Caco-2 (cell line): ENCODE results near the gene SLX4IP. TPM values are rescaled to one million over a fixed set of nuclear protein-coding genes. Genes with fewer than 3 reads are reported as not detected.

Source experiments
- BruUV-seq: library from RNA; stranded (reverse); fragments of 400-500 nt; replicated peaks from 2 replicates; lab custom pipeline; 2021; lab: Mats Ljungman, UMichigan
- CTCF ChIA-PET: fragments of 300-600 bp; sonication (Branson Sonifier 250); formaldehyde crosslinking; loops from one replicate; lab custom pipeline; 2022; ENCODE audit warnings: antibody characterized with exemption; lab: Charles Lee
- POLR2A ChIA-PET: fragments of 300-600 bp; sonication (Branson Sonifier 250); formaldehyde crosslinking; loops from one replicate; lab custom pipeline; 2022; ENCODE audit warnings: antibody characterized with exemption; lab: Charles Lee
- DNase-seq, 2 experiments: peaks; one replicate each; pipeline versions ENCODE4 v3.0.0 to v3.0.0-alpha.2; 2020 to 2022
- H3K27me3 ChIP-seq: replicated peaks from 2 replicates; pipeline ENCODE4 v1.6.0; 2011; ENCODE audit warnings: low read length; ENCODE audit not compliant: control insufficient read depth, insufficient read depth
- H3K36me3 ChIP-seq: 2 replicates; pipeline ENCODE4 v1.5.1; 2011; ENCODE audit warnings: low read length; ENCODE audit not compliant: control insufficient read depth, insufficient read depth
- H3K4me1 ChIP-seq: fragments of 250-450 bp; sonication (Bioruptor Pico); 2 replicates; pipeline ENCODE4 v1.5.1; 2020; ENCODE audit warnings: mild to moderate bottlenecking
- H3K4me3 ChIP-seq: 2 replicates; pipeline ENCODE4 v1.5.1; 2011; ENCODE audit warnings: low read depth, mild to moderate bottlenecking, control low read depth, low read length
- H3K9me3 ChIP-seq: fragments of 250-450 bp; sonication (Bioruptor Pico); 2 replicates; pipeline ENCODE4 v1.5.1; 2020; ENCODE audit warnings: mild to moderate bottlenecking, moderate library complexity
- H3K27ac Mint-ChIP-seq: one replicate; pipeline ENCODE4 v1.8.0; 2022; ENCODE audit warnings: mixed read lengths; ENCODE audit not compliant: unreplicated experiment
- H3K27me3 Mint-ChIP-seq: one replicate; pipeline ENCODE4 v1.8.0; 2022; ENCODE audit warnings: mixed read lengths; ENCODE audit not compliant: insufficient read depth, unreplicated experiment
- H3K36me3 Mint-ChIP-seq: one replicate; pipeline ENCODE4 v1.8.0; 2022; ENCODE audit warnings: mild to moderate bottlenecking, mixed read lengths; ENCODE audit not compliant: insufficient read depth, unreplicated experiment
- H3K4me1 Mint-ChIP-seq: one replicate; pipeline ENCODE4 v1.8.0; 2022; ENCODE audit warnings: low read depth, mixed read lengths; ENCODE audit not compliant: unreplicated experiment
- H3K4me3 Mint-ChIP-seq: one replicate; pipeline ENCODE4 v1.8.0; 2022; ENCODE audit warnings: mild to moderate bottlenecking, moderate library complexity, mixed read lengths; ENCODE audit not compliant: unreplicated experiment
- H3K9me3 Mint-ChIP-seq: one replicate; pipeline ENCODE4 v1.8.0; 2022; ENCODE audit warnings: mixed read lengths; ENCODE audit not compliant: unreplicated experiment
- CTCF ChIP-seq, 2 experiments: fragments of 200-600 bp in 1 of 2; IDR thresholded peaks; 1 replicate in 1 of 2; 2 replicates in 1 of 2; pipeline versions ENCODE4 v1.5.1 to v1.8.0; 2011 to 2022; ENCODE audit warnings: antibody characterized with exemption in 1 of 2, control low read depth in 1 of 2, inconsistent platforms in 1 of 2, low read depth in 1 of 2, low read length in 1 of 2, mild to moderate bottlenecking in 1 of 2, moderate library complexity in 1 of 2; ENCODE audit not compliant: insufficient read depth in 1 of 2, severe bottlenecking in 1 of 2, unreplicated experiment in 1 of 2
- intact Hi-C: fragments of 100-400 bp; cut with micrococcal nuclease; formaldehyde crosslinking; loops from one replicate; pipeline ENCODE4 v1.10.0; 2022; ENCODE audit not compliant: unreplicated experiment
- total RNA-seq: library from RNA; stranded (reverse); gene quantifications from 2 replicates; pipeline ENCODE4 v1.2.3, GENCODE V29; 2022

SLX4IP gene
- total RNA-seq, 1 experiment from 2014 or later, result 8.5 TPM

DNA sequence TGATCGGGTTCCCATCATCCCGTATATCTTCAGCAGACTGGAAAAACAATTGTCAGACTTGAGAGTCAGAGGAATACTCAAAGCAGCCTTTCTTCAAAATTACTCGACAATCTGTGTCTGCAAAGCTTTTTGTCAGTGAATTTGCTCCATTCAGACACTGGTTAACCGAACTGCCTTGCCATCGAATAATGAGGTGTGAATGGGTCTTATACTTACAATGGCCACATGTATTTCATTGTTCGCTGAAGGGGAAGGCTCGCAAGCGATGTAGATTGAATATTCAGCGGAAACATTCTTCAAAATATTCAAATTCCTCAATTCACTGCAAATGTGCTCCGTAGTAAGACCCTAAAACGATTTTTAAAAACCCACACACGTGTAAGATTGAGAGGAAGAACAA, 205.8 kb downstream of the SLX4IP start:
- H3K36me3 Mint-ChIP-seq, result peaks cover 93% of the 10 kb centered on the region
- no peaks in the 10 kb centered on the region for H3K4me1 Mint-ChIP-seq
- H3K27ac Mint-ChIP-seq, result no peak overlapping the region
- intact Hi-C loops, result no loop called here
- CTCF ChIA-PET, result no interaction called here
- POLR2A ChIA-PET, result no interaction called here
- DNase-seq, result no peak
- no TSS peak for BruUV-seq
- no peak overlapping the region for H3K4me3 Mint-ChIP-seq
- H3K9me3 ChIP-seq, result no peaks in the 10 kb centered on the region
- H3K27me3 Mint-ChIP-seq, result no peaks in the 10 kb centered on the region
- no peaks in the 10 kb centered on the region for H3K4me1 ChIP-seq
- no peak for TF ChIP-seq CTCF (IDR thresholded peaks at IDR 0.05; ENCODE audit: insufficient read depth in 1 of 2, low read depth in 1 of 2, low read length in 1 of 2, severe bottlenecking in 1 of 2, unreplicated experiment in 1 of 2)
- H3K36me3 ChIP-seq, result peaks cover 14% of the 10 kb centered on the region
- no peaks in the 10 kb centered on the region for H3K27me3 ChIP-seq
- H3K4me3 ChIP-seq, result no peak overlapping the region
- no peaks in the 10 kb centered on the region for H3K9me3 Mint-ChIP-seq

- Mint-ChIP-seq H3K36me3 (peaks cover 93% of the 10 kb centered on the region), H3K27me3 (no peaks in the 10 kb centered on the region), H3K27ac (no peak overlapping the region), H3K4me3 (no peak overlapping the region), H3K9me3 (no peaks in the 10 kb centered on the region), H3K4me1 (no peaks in the 10 kb centered on the region)
- intact Hi-C loops, result no loop called here
- H3K36me3 ChIP-seq, result peaks cover 16% of the 10 kb centered on the region
- POLR2A ChIA-PET, result no interaction called here
- no peaks in the 10 kb centered on the region for H3K27me3 ChIP-seq
- CTCF ChIA-PET, result no interaction called here
- no peaks in the 10 kb centered on the region for H3K9me3 ChIP-seq
- no TSS peak for BruUV-seq
- no peak for TF ChIP-seq CTCF (IDR thresholded peaks at IDR 0.05; ENCODE audit: insufficient read depth in 1 of 2, low read depth in 1 of 2, low read length in 1 of 2, severe bottlenecking in 1 of 2, unreplicated experiment in 1 of 2)
- H3K4me3 ChIP-seq, result no peak overlapping the region
- DNase-seq, result no peak
- H3K4me1 ChIP-seq, result no peaks in the 10 kb centered on the region
Observed at GRCh38 chr20:10641467-10641866, 206.4 kb downstream of the SLX4IP start.

GRCh38 chr20:10641893-10642292, 206.8 kb downstream of the SLX4IP start:
- H3K4me3 ChIP-seq, result no peak overlapping the region
- CTCF ChIA-PET, result no interaction called here
- Mint-ChIP-seq H3K27ac (no peak overlapping the region), H3K9me3 (no peaks in the 10 kb centered on the region), H3K36me3 (peaks cover 94% of the 10 kb centered on the region), H3K4me3 (no peak overlapping the region), H3K27me3 (no peaks in the 10 kb centered on the region), H3K4me1 (no peaks in the 10 kb centered on the region)
- POLR2A ChIA-PET, result no interaction called here
- no peak for TF ChIP-seq CTCF (IDR thresholded peaks at IDR 0.05; ENCODE audit: insufficient read depth in 1 of 2, low read depth in 1 of 2, low read length in 1 of 2, severe bottlenecking in 1 of 2, unreplicated experiment in 1 of 2)
- no peaks in the 10 kb centered on the region for H3K9me3 ChIP-seq
- H3K27me3 ChIP-seq, result no peaks in the 10 kb centered on the region
- intact Hi-C loops, result no loop called here
- DNase-seq, result no peak
- no peaks in the 10 kb centered on the region for H3K4me1 ChIP-seq
- peaks cover 16% of the 10 kb centered on the region for H3K36me3 ChIP-seq
- BruUV-seq, result no TSS peak
